Measurements from ENCODE around the gene SNRPN.
"Not testable (repeated sequence)": the region's sequence is repeated elsewhere in the genome, so short reads cannot be mapped to it uniquely, and the experiment has no call there.

The SNRPN gene

DNA sequence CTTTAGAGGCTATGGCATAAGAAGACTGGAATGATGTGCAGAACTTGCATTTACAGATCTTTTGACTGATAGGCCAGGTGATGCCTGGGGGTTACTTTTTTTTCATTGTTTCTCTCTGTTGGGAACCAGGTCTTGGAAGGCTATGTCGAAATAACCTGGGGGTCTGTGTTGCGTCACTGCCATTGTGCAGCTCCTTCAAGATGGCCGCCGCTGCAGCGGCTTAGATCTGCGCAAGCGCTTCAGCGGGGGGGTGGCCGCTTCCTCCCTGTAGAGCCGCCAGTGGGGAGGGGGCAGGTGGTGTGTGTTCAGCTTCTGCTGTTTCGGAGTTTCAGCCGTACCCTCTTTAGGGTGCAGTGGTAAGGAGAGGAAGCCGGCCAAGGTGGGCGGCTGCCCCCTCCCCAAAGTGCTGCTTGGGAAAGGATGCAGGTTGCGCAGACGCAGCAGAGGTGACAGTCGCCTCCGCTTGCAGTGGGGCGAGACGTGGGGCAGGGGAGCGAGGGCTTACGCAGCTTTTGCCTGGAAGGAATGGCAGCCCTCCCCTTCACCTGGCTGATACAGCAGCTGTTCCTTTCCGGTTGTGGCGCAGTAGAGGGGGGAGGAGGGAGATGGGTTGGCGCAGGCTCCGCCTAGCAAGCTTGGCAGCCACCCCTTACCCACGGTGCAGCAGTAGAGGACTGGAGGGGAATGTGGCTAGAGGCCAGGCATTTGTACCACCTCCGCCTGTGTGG lies 1.5 kb downstream of the SNRPN start:
- peak; percentile 32 for DNase-seq (ENCODE audit: low read depth)
- TF ChIP-seq, protein P1, sequence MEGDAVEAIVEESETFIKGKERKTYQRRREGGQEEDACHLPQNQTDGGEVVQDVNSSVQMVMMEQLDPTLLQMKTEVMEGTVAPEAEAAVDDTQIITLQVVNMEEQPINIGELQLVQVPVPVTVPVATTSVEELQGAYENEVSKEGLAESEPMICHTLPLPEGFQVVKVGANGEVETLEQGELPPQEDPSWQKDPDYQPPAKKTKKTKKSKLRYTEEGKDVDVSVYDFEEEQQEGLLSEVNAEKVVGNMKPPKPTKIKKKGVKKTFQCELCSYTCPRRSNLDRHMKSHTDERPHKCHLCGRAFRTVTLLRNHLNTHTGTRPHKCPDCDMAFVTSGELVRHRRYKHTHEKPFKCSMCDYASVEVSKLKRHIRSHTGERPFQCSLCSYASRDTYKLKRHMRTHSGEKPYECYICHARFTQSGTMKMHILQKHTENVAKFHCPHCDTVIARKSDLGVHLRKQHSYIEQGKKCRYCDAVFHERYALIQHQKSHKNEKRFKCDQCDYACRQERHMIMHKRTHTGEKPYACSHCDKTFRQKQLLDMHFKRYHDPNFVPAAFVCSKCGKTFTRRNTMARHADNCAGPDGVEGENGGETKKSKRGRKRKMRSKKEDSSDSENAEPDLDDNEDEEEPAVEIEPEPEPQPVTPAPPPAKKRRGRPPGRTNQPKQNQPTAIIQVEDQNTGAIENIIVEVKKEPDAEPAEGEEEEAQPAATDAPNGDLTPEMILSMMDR (conservative IDR thresholded peaks at IDR 0.05; ENCODE audit: low read depth, low read length) = no peak
- H3K4me3 ChIP-seq (ENCODE audit: low read length) = peak overlapping the region; percentile 92

DNA sequence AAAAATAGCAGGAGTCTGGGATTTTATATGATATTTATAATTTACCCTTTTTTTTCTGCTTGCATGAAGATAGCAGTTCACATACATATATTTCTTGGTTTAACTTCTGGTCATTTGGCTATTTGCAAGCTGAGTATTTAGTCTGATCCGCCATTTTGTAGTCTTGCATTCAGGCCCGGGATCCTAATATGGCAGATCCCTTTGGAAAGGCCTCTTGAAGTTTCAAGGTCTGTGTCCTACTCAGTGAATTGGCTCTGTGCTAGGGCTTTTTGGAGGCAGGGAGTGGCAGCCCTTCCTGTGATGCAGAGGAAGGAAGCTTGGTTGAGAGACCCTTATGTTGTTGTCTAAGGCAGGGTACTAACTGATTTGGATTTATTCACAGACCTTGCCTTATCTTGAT lies 2.9 kb downstream of the SNRPN start:
- H3K4me3 ChIP-seq (ENCODE audit: low read length) = no peak overlapping the region
- TF ChIP-seq, protein P1 (conservative IDR thresholded peaks at IDR 0.05; ENCODE audit: low read depth, low read length) = no peak
- DNase-seq (ENCODE audit: low read depth) = no peak

DNA sequence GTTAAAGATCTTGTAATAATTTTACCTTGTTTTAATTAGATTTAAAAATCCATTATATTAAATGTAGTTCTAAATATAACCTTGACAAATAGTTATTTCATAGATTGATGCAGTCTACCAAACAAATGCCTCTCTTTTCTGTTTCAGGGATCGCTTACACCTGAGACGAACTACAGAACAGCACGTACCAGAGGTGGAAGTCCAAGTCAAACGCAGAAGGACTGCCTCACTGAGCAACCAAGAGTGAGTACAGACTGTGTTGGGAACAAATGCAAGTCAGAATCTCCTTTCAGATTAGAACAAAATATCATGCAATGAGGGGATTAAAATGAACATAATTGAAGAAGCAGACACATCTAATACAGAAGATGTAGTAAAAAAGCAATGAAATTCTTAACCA lies 7.2 kb downstream of the SNRPN start:
- TF ChIP-seq, protein P1 (conservative IDR thresholded peaks at IDR 0.05; ENCODE audit: low read depth, low read length) = no peak
- H3K4me3 ChIP-seq (ENCODE audit: low read length) = no peak overlapping the region
- no peak for DNase-seq (ENCODE audit: low read depth)

DNA sequence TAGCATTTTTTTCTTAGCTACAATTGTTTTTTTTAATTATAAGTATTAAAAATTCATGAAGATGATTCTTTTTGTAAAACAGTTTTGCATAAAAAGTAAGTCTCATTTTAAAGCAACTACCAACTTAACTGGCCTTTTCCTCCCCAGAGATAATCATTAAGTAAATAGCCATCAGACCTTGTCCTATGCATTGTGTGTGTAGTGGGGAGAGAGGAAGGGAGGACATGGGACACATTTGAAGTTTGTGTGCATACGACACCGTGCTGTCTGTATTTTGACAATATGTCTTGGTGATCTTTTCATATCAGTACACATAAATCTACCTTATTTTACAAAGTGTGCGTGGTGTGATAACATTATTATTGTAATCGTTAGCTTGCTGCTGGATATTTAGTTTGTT lies 8.1 kb downstream of the SNRPN start:
- TF ChIP-seq, protein P1 (conservative IDR thresholded peaks at IDR 0.05; ENCODE audit: low read depth, low read length) = no peak
- no peak for DNase-seq (ENCODE audit: low read depth)
- H3K4me3 ChIP-seq (ENCODE audit: low read length) = no peak overlapping the region

DNA sequence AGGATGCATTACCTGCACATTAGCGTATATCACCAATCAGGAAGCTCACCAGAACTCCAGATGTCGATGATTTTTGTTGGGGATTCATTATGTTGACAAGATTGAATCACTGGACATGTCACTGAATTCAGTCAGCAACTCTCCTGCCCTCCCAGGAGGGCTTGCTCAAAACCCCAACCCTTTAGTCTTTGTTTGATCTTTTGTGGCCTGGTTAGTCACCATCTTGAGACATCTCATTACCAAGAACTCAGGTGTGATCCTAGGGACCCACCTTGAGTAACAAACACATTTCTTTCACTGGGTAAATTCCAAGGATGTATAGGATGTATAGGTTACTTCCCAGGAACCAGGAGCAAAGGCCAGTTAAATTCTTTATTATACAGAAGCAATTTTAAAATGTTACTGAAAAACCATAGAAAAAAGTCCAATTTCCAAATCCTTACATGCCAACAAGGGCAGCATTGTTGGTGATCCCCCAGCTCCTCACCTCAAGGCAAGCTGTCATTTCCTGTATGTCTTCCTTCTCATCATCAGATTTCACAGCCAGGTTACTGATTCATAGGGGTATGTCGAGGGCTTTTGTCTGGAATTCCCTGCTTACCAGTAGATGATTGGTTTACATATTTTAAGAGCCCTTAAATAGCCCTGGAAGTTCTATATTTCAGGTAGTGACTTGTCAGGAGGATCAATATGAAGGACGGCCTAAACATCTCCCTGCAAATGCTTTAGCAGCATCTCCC lies 11.7 kb downstream of the SNRPN start:
- no peak overlapping the region for H3K4me3 ChIP-seq (ENCODE audit: low read length)
- TF ChIP-seq, protein P1 (conservative IDR thresholded peaks at IDR 0.05; ENCODE audit: low read depth, low read length) = no peak
- no peak for DNase-seq (ENCODE audit: low read depth)

DNA sequence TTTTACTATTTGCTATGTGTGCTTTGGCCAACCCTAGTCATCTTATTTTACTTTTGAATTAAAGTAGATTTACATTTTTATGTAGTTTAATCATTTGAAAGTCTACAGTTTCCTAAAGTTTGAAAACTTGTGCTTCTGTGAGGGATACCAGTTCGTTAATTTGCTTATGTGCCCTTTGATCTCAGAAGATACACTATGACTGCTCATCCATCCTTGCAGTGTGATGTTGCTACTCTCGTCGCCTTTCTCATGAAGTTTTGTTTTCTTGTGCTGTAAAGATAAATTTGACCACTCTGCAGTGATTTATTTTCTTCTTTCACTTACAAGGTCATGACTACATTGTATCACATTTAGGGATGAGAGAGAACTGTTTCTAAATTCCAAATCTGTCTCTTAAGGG lies 16.3 kb downstream of the SNRPN start:
- TF ChIP-seq, protein P1 (conservative IDR thresholded peaks at IDR 0.05; ENCODE audit: low read depth, low read length) = no peak
- no peak overlapping the region for H3K4me3 ChIP-seq (ENCODE audit: low read length)
- no peak for DNase-seq (ENCODE audit: low read depth)

DNA sequence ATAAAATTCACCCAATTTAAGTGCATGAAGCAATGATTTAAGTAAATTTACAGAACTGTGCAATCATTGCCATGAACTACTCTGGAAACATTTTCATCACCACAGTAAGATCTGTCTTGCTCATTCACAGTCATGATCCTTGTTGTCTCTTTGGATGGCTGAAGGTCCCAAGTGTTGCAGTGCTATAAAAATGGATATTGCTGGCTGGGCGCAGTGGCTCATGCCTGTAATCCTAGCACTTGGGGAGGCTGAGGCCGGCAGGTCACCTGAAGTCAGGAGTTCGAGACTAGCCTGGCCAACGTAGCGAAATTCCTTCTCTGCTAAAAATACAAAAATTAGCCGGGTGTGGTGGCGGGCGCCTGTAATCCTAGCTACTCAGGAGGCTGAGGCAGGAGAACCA lies 17.0 kb downstream of the SNRPN start:
- no peak overlapping the region for H3K4me3 ChIP-seq (ENCODE audit: low read length)
- no peak for DNase-seq (ENCODE audit: low read depth)
- TF ChIP-seq, protein P1 (conservative IDR thresholded peaks at IDR 0.05; ENCODE audit: low read depth, low read length) = no peak

DNA sequence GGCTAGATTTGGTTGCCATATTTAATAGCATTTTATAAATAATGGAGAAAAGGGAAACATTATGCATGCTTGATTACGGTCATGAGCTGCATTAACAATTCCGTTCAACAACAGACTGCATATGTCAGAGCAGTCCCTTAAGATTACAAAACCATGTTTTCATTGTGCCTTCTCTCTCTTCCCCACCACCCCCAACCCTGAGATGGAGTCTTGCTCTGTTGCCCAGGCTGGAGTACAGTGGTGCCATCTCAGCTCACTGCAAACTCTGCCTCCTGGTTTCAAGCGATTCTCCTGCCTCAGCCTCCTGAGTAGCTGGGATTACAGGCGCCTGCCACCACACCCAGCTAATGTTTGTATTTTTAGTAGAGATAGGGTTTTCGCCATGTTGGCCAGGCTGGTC lies 17.9 kb downstream of the SNRPN start:
- not testable (repeated sequence) for DNase-seq (ENCODE audit: low read depth); H3K4me3 ChIP-seq (ENCODE audit: low read length)
